WTC11 (cell line): ENCODE data around the gene IL27RA. TPM values are rescaled to one million over a fixed set of nuclear protein-coding genes. Genes with fewer than 3 reads are reported as not detected.

Experiments used
- ATAC-seq: fragments of 200-7000 bp; cut with Tn5 transposase; 2 replicates; pipeline ENCODE4 v1.10.0; 2021; ENCODE audit warnings: mild to moderate bottlenecking, moderate library complexity
- CTCF ChIA-PET: fragments of 300-600 bp; sonication (Branson Sonifier 250); formaldehyde crosslinking; loops from one replicate; lab custom pipeline; 2021; ENCODE audit warnings: antibody characterized with exemption; lab: Charles Lee
- POLR2A ChIA-PET: fragments of 350-600 bp; sonication (Branson Sonifier 250); formaldehyde crosslinking; loops from one replicate; lab custom pipeline; 2021; ENCODE audit warnings: antibody characterized with exemption; lab: Charles Lee
- DNase-seq: peaks from one replicate; pipeline ENCODE4 v3.0.0; 2021; ENCODE audit warnings: low spot score
- H3K27ac Mint-ChIP-seq: 2 replicates; pipeline ENCODE4 v1.8.0; 2021; ENCODE audit warnings: mixed read lengths
- H3K27me3 Mint-ChIP-seq: 2 replicates; pipeline ENCODE4 v1.8.0; 2021; ENCODE audit warnings: low read depth, mild to moderate bottlenecking, moderate library complexity, mixed read lengths
- H3K36me3 Mint-ChIP-seq: 2 replicates; pipeline ENCODE4 v1.8.0; 2021; ENCODE audit warnings: mixed read lengths
- H3K4me1 Mint-ChIP-seq: 2 replicates; pipeline ENCODE4 v1.8.0; 2022; ENCODE audit warnings: mixed read lengths
- H3K4me3 Mint-ChIP-seq: 2 replicates; pipeline ENCODE4 v1.8.0; 2021; ENCODE audit warnings: mild to moderate bottlenecking, moderate library complexity, mixed read lengths
- H3K9me3 Mint-ChIP-seq: 2 replicates; pipeline ENCODE4 v1.8.0; 2021; ENCODE audit warnings: mixed read lengths
- ATF1 ChIP-seq: sonication (generic); formaldehyde crosslinking; IDR thresholded peaks from 2 replicates; pipeline ENCODE4 v1.8.1; 2023; ENCODE audit warnings: mild to moderate bottlenecking, moderate library complexity, missing genetic modification reagents
- ATF3 ChIP-seq: sonication (generic); formaldehyde crosslinking; conservative IDR thresholded peaks from 2 replicates; pipeline ENCODE4 v1.8.1; 2022; ENCODE audit warnings: mild to moderate bottlenecking, missing genetic modification reagents
- CREB1 ChIP-seq: sonication (generic); formaldehyde crosslinking; IDR thresholded peaks from 2 replicates; pipeline ENCODE4 v1.8.0; 2023; ENCODE audit warnings: mild to moderate bottlenecking, missing genetic modification reagents
- CREM ChIP-seq: sonication (generic); formaldehyde crosslinking; IDR thresholded peaks from 2 replicates; pipeline ENCODE4 v1.8.1; 2022; ENCODE audit warnings: mild to moderate bottlenecking, missing genetic modification reagents, moderate library complexity
- E2F4 ChIP-seq: sonication (generic); formaldehyde crosslinking; IDR thresholded peaks from 2 replicates; pipeline ENCODE4 v1.8.1; 2022; ENCODE audit warnings: low read depth, mild to moderate bottlenecking, moderate library complexity, missing genetic modification reagents, borderline replicate concordance
- ETV6 ChIP-seq: sonication (generic); formaldehyde crosslinking; IDR thresholded peaks from 2 replicates; pipeline ENCODE4 v1.8.1; 2022; ENCODE audit warnings: mild to moderate bottlenecking, missing genetic modification reagents
- FOXJ3 ChIP-seq: sonication (generic); formaldehyde crosslinking; IDR thresholded peaks from 2 replicates; pipeline ENCODE4 v1.9.0; 2021; ENCODE audit warnings: missing genetic modification reagents, mild to moderate bottlenecking, borderline replicate concordance
- FOXK1 ChIP-seq: sonication (generic); formaldehyde crosslinking; IDR thresholded peaks from 2 replicates; pipeline ENCODE4 v1.8.0; 2022; ENCODE audit warnings: mild to moderate bottlenecking, moderate library complexity, missing genetic modification reagents
- GABPB1 ChIP-seq: sonication (generic); formaldehyde crosslinking; IDR thresholded peaks from 2 replicates; pipeline ENCODE4 v1.8.1; 2023; ENCODE audit warnings: mild to moderate bottlenecking, missing genetic modification reagents
- GTF2I ChIP-seq: fragments of 250-450 bp; sonication (Bioruptor Pico); conservative IDR thresholded peaks from 2 replicates; pipeline ENCODE4 v1.4.0; 2021; ENCODE audit warnings: mild to moderate bottlenecking
- HMGXB4 ChIP-seq: sonication (generic); formaldehyde crosslinking; IDR thresholded peaks from 2 replicates; pipeline ENCODE4 v1.8.1; 2023; ENCODE audit warnings: mild to moderate bottlenecking, moderate library complexity, missing genetic modification reagents
- JUN ChIP-seq: sonication (generic); formaldehyde crosslinking; IDR thresholded peaks from 2 replicates; pipeline ENCODE4 v1.8.0; 2023; ENCODE audit warnings: mild to moderate bottlenecking, missing genetic modification reagents
- MLX ChIP-seq: sonication (generic); formaldehyde crosslinking; IDR thresholded peaks from 2 replicates; pipeline ENCODE4 v1.8.1; 2023; ENCODE audit warnings: mild to moderate bottlenecking, missing genetic modification reagents, moderate library complexity
- NR1H2 ChIP-seq: sonication (generic); formaldehyde crosslinking; IDR thresholded peaks from 2 replicates; pipeline ENCODE4 v1.9.0; 2021; ENCODE audit warnings: mild to moderate bottlenecking, moderate library complexity, missing genetic modification reagents
- PRRX2 ChIP-seq: fragments of 250-450 bp; sonication (Bioruptor Pico); IDR thresholded peaks from 2 replicates; pipeline ENCODE4 v1.8.0; 2021; ENCODE audit warnings: mild to moderate bottlenecking
- RORB ChIP-seq: fragments of 250-450 bp; sonication (Bioruptor Pico); IDR thresholded peaks from 2 replicates; pipeline ENCODE4 v1.9.0; 2021; ENCODE audit warnings: mild to moderate bottlenecking
- SP1 ChIP-seq: sonication (generic); formaldehyde crosslinking; conservative IDR thresholded peaks from 2 replicates; pipeline ENCODE4 v1.8.1; 2022; ENCODE audit warnings: missing genetic modification reagents
- TEAD1 ChIP-seq: sonication (generic); formaldehyde crosslinking; IDR thresholded peaks from 2 replicates; pipeline ENCODE4 v1.8.0; 2022; ENCODE audit warnings: mild to moderate bottlenecking, missing genetic modification reagents
- ZBTB21 ChIP-seq: sonication (generic); formaldehyde crosslinking; IDR thresholded peaks from 2 replicates; pipeline ENCODE4 v1.8.1; 2023; ENCODE audit warnings: mild to moderate bottlenecking, missing genetic modification reagents, borderline replicate concordance
- ZMAT4 ChIP-seq: fragments of 250-450 bp; sonication (Bioruptor Pico); IDR thresholded peaks from 2 replicates; pipeline ENCODE4 v1.9.0; 2021; ENCODE audit warnings: mild to moderate bottlenecking
- ZNF232 ChIP-seq: sonication (generic); formaldehyde crosslinking; IDR thresholded peaks from 2 replicates; pipeline ENCODE4 v1.8.0; 2022; ENCODE audit warnings: mild to moderate bottlenecking, missing genetic modification reagents
- ZNF263 ChIP-seq: sonication (generic); formaldehyde crosslinking; IDR thresholded peaks from 2 replicates; pipeline ENCODE4 v1.8.1; 2022; ENCODE audit warnings: low read depth, mild to moderate bottlenecking, moderate library complexity, missing genetic modification reagents
- ZNF423 ChIP-seq: fragments of 250-450 bp; sonication (Bioruptor Pico); IDR thresholded peaks from 2 replicates; pipeline ENCODE4 v2.1.2; 2022; ENCODE audit warnings: mild to moderate bottlenecking, moderate library complexity
- ZNF425 ChIP-seq: fragments of 250-450 bp; sonication (Bioruptor Pico); conservative IDR thresholded peaks from 2 replicates; pipeline ENCODE4 v1.9.0; 2021; ENCODE audit warnings: mild to moderate bottlenecking
- total RNA-seq: library from RNA; stranded (reverse); gene quantifications from 3 replicates; pipeline ENCODE4 v1.2.3, GENCODE V29; 2021

The IL27RA gene
- total RNA-seq, 1 experiment from 2014 or later = 12.2 TPM

GRCh38 chr19:14006085-14006765 lies 25.3 kb upstream of the IL27RA start, which contains the start of gene RFX1 (continued):
- TF ChIP-seq E2F4 = peak; percentile 78; the same call in 1 of the 2 replicates
- no peak for TF ChIP-seq ATF1

- H3K27me3 Mint-ChIP-seq = peaks cover 4% of the 10 kb centered on the region
- ATAC-seq (peak; percentile 17), DNase-seq (peak; percentile 90)
- peaks cover 19% of the 10 kb centered on the region for H3K4me1 Mint-ChIP-seq
- no peaks in the 10 kb centered on the region for H3K36me3 Mint-ChIP-seq
- peak overlapping the region; percentile 100 for H3K27ac Mint-ChIP-seq
- CTCF ChIA-PET = interaction anchor here (0.6 to 3.0 kb wide), 11 partner anchors 12 to 130 kb away, joined by 3 to 19 read pairs (median 6); partner anchors contain the start of genes ASF1B, IL27RA and MISP3
- POLR2A ChIA-PET = interaction anchor here (0.5 to 1.8 kb wide), 7 partner anchors 12 to 105 kb away, joined by 3 to 11 read pairs (median 4); partner anchors contain the start of genes DCAF15 and IL27RA
- H3K9me3 Mint-ChIP-seq = no peaks in the 10 kb centered on the region
- peak overlapping the region; percentile 92 for H3K4me3 Mint-ChIP-seq
- TF ChIP-seq TEAD1 (CRISPR knock-in tag) (peak; percentile 71; the same call in 1 of the 2 replicates), ZMAT4 (no peak), HMGXB4 (0 out of 2 replicates have a peak, but pooled peaks have one; percentile 35), SP1 (CRISPR knock-in tag) (peak; percentile 83), JUN (CRISPR knock-in tag) (no peak), MLX (CRISPR knock-in tag) (no peak), FOXK1 (CRISPR knock-in tag) (peak; percentile 78), RORB (peak; percentile 61), ZNF425 (CRISPR knock-in tag) (no peak), ZBTB21 (CRISPR knock-in tag) (peak; percentile 100), FOXJ3 (no peak), NR1H2 (CRISPR knock-in tag) (no peak), ATF3 (CRISPR knock-in tag) (no peak), CREM (CRISPR knock-in tag) (peak; percentile 98), ZNF263 (CRISPR knock-in tag) (no peak), PRRX2 (CRISPR knock-in tag) (no peak), CREB1 (0 out of 2 replicates have a peak, but pooled peaks have one; percentile 65), GABPB1 (CRISPR knock-in tag) (no peak), ZNF423 (CRISPR knock-in tag) (peak; percentile 64), E2F4 (0 out of 2 replicates have a peak, but pooled peaks have one; percentile 14), ZNF232 (CRISPR knock-in tag) (no peak), GTF2I (CRISPR knock-in tag) (no peak), ETV6 (CRISPR knock-in tag) (peak; percentile 94)
These were observed 24.6 kb upstream of the IL27RA start for GRCh38 chr19:14006766-14007562.
